ENCODE measurements around the gene UBALD2.

DNA sequence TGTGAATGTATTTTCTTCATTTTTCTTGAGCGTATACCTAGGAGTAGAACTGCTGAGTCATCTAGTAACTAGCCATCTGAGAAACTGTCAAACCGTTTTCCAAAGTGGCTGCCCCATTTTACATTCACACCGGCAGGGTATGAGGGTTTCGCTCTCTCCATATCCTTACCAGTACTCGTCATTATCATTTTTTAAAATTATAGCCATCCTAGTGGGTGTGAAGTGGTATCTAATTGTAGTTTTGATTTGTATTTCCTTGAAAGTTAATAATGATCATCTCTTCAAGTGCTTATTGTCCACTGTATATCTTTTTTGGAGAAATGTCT, 30.8 kb upstream of the UBALD2 start:
- no peak for TF ChIP-seq NFYB (CRISPR knock-in tag; conservative IDR thresholded peaks at IDR 0.05; ENCODE audit: low read depth)
- TF ChIP-seq, protein P1, sequence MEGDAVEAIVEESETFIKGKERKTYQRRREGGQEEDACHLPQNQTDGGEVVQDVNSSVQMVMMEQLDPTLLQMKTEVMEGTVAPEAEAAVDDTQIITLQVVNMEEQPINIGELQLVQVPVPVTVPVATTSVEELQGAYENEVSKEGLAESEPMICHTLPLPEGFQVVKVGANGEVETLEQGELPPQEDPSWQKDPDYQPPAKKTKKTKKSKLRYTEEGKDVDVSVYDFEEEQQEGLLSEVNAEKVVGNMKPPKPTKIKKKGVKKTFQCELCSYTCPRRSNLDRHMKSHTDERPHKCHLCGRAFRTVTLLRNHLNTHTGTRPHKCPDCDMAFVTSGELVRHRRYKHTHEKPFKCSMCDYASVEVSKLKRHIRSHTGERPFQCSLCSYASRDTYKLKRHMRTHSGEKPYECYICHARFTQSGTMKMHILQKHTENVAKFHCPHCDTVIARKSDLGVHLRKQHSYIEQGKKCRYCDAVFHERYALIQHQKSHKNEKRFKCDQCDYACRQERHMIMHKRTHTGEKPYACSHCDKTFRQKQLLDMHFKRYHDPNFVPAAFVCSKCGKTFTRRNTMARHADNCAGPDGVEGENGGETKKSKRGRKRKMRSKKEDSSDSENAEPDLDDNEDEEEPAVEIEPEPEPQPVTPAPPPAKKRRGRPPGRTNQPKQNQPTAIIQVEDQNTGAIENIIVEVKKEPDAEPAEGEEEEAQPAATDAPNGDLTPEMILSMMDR (IDR thresholded peaks at IDR 0.05): no peak
